ENCODE results near the gene NFE2L1. TPM values are rescaled to one million over a fixed set of nuclear protein-coding genes. Genes with fewer than 3 reads are reported as not detected.
"Not testable (repeated sequence)": the region's sequence is repeated elsewhere in the genome, so short reads cannot be mapped to it uniquely, and the experiment has no call there.

NFE2L1 gene
- total RNA-seq, 1 donor from 2014 or later = 127 TPM

- peaks cover 11% of the 10 kb centered on the region for H3K27me3 Mint-ChIP-seq
Measured at GRCh38 chr17:48013876-48014594, 34.1 kb upstream of the NFE2L1 start.

GRCh38 chr17:48014595-48015111, 33.5 kb upstream of the NFE2L1 start:
- CTCF ChIA-PET = interaction anchor here (4.6 kb wide), 1 partner anchor 36 kb away, joined by 30 read pairs; no protein-coding TSS in a partner anchor
- Mint-ChIP-seq H3K36me3 (ENCODE audit: low read depth) (no peaks in the 10 kb centered on the region), H3K4me1 (peaks cover 27% of the 10 kb centered on the region), H3K27ac (no peak overlapping the region), H3K4me3 (no peak overlapping the region), H3K27me3 (peaks cover 12% of the 10 kb centered on the region), H3K9me3 (no peaks in the 10 kb centered on the region)
- no peak for ATAC-seq (ENCODE audit: low read depth)
- intact Hi-C loops (cut with micrococcal nuclease) = no loop called here
- no peak for DNase-seq
- no peak for TF ChIP-seq CTCF (IDR thresholded peaks at IDR 0.05)
- POLR2A ChIA-PET = no interaction called here

More at GRCh38 chr17:48013876-48014594, 34.1 kb upstream of the NFE2L1 start:
- TF ChIP-seq CTCF (IDR thresholded peaks at IDR 0.05) = no peak
- H3K4me1 Mint-ChIP-seq = peaks cover 27% of the 10 kb centered on the region
- H3K9me3 Mint-ChIP-seq = no peaks in the 10 kb centered on the region
- ATAC-seq (ENCODE audit: low read depth) (no peak), DNase-seq (no peak)
- ChIA-PET CTCF (no interaction called here), POLR2A (no interaction called here)
- H3K4me3 Mint-ChIP-seq = no peak overlapping the region
- no peak overlapping the region for H3K27ac Mint-ChIP-seq
- intact Hi-C loops (cut with micrococcal nuclease) = no loop called here
- H3K36me3 Mint-ChIP-seq (ENCODE audit: low read depth) = no peaks in the 10 kb centered on the region

- intact Hi-C loops (cut with micrococcal nuclease) = no loop called here
- peaks cover 11% of the 10 kb centered on the region for H3K27me3 Mint-ChIP-seq
- no peak for TF ChIP-seq CTCF (IDR thresholded peaks at IDR 0.05)
- H3K4me1 Mint-ChIP-seq = peaks cover 27% of the 10 kb centered on the region
- ATAC-seq (ENCODE audit: low read depth) (no peak), DNase-seq (no peak)
- no peak overlapping the region for H3K4me3 Mint-ChIP-seq
- POLR2A ChIA-PET = no interaction called here
- no peak overlapping the region for H3K27ac Mint-ChIP-seq
- CTCF ChIA-PET = interaction anchor here (1.9 to 4.6 kb wide), 3 partner anchors 38 to 175 kb away, joined by 5 to 30 read pairs (median 8); partner anchors contain the start of gene SCRN2
- no peaks in the 10 kb centered on the region for H3K9me3 Mint-ChIP-seq
- no peaks in the 10 kb centered on the region for H3K36me3 Mint-ChIP-seq (ENCODE audit: low read depth)
Measured at GRCh38 chr17:48016112-48016511, 32.0 kb upstream of the NFE2L1 start.

GRCh38 chr17:48017817-48018158, 30.4 kb upstream of the NFE2L1 start:
- intact Hi-C loops (cut with micrococcal nuclease) = loop anchor here (1.0 kb wide), 2 partner anchors 39 to 68 kb away; no protein-coding TSS in a partner anchor
- peak; percentile 35 for ATAC-seq (ENCODE audit: low read depth)
- not testable (repeated sequence) for DNase-seq; H3K9me3 Mint-ChIP-seq; H3K36me3 Mint-ChIP-seq (ENCODE audit: low read depth)
- Mint-ChIP-seq H3K27me3 (peaks cover 12% of the 10 kb centered on the region), H3K4me3 (peak overlapping the region; percentile 3), H3K27ac (peak overlapping the region; percentile 74), H3K4me1 (peaks cover 13% of the 10 kb centered on the region)
- ChIA-PET CTCF (interaction anchor here (0.6 to 4.6 kb wide), 11 partner anchors 37 to 80 kb away, joined by 3 to 30 read pairs (median 3); partner anchors contain the start of gene CDK5RAP3), POLR2A (interaction anchor here (0.5 to 1.2 kb wide), 7 partner anchors 15 to 1396 kb away, joined by 3 to 4 read pairs (median 3); no protein-coding TSS in a partner anchor)

GRCh38 chr17:48021934-48022333, 26.2 kb upstream of the NFE2L1 start:
- H3K4me3 Mint-ChIP-seq = no peak overlapping the region
- no peak overlapping the region for H3K27ac Mint-ChIP-seq
- ChIA-PET POLR2A (no interaction called here), CTCF (interaction anchor here (0.6 to 1.9 kb wide), 3 partner anchors 10 to 54 kb away, joined by 3 to 4 read pairs (median 3); no protein-coding TSS in a partner anchor)
- DNase-seq (no peak), ATAC-seq (ENCODE audit: low read depth) (no peak)
- no peak for TF ChIP-seq CTCF (IDR thresholded peaks at IDR 0.05)
- no peaks in the 10 kb centered on the region for H3K9me3 Mint-ChIP-seq
- H3K4me1 Mint-ChIP-seq = peaks cover 47% of the 10 kb centered on the region
- intact Hi-C loops (cut with micrococcal nuclease) = loop anchor here (10.0 kb wide), 1 partner anchor 433 kb away; no protein-coding TSS in a partner anchor
- peaks cover 2% of the 10 kb centered on the region for H3K36me3 Mint-ChIP-seq (ENCODE audit: low read depth)
- peaks cover 10% of the 10 kb centered on the region for H3K27me3 Mint-ChIP-seq

All from activated B cell treated with CpG ODN at 0.5 μM for 24 hours (primary cell).